ENCODE results near the gene SPATA45.

GRCh38 chr1:212838145-212838544 lies 9.3 kb downstream of the SPATA45 start:
- TF ChIP-seq CTCF (IDR thresholded peaks at IDR 0.05) (no peak), POLR2A (IDR thresholded peaks at IDR 0.05) (no peak)
